Omental fat pad (tissue), 4 donors: ENCODE results near the gene SESTD1. TPM values are rescaled to one million over a fixed set of nuclear protein-coding genes. Genes with fewer than 3 reads are reported as not detected.
"Not testable (repeated sequence)": the region's sequence is repeated elsewhere in the genome, so short reads cannot be mapped to it uniquely, and the experiment has no call there.

Experiments used
- ATAC-seq: fragments of 150-250 bp; one replicate; pipeline ENCODE4 v1.9.1; 2016; ENCODE audit warnings: mild to moderate bottlenecking, moderate library complexity; ENCODE audit not compliant: low FRiP score
- DNase-seq: peaks from one replicate; pipeline ENCODE4 v3.0.0-alpha.2; 2019; ENCODE audit warnings: low spot score
- total RNA-seq, 4 donors: library from RNA; depleted of rRNA; stranded (reverse); fragments of >200 nt; gene quantifications; one replicate each; pipeline ENCODE4 v1.1.0, GENCODE V29; 2016
- TF ChIP-seq, protein P1 (sequence below), 3 donors: fragments of 450-650 bp; IDR thresholded peaks; one replicate each; pipeline ENCODE4 v1.5.1; 2016 to 2017; ENCODE audit warnings: antibody characterized with exemption in 3 of 3, mild to moderate bottlenecking in 3 of 3, moderate library complexity in 2 of 3

Gene SESTD1
- total RNA-seq, 4 donors from 2014 or later = 47.0 to 80.9 (median 56.8) TPM

DNA sequence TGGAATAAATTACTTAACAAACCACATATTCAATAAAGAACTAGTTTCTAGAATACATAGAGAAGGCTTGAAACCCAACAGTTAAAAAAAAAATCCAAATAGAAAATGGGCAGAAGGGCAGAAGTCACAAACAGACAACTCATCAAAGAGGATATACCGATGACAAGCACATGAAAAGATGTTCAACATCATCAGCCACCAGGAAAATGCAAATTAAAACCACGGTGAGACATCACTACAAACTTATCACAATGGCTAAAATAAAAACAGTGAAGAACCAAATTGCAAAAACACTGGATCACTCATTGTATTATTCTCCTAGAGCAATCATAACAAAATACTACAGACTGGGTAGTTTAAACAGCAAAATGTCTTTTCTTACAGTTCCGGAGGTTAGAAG is 14.5 kb downstream of the SESTD1 start:
- DNase-seq (no peak), ATAC-seq (no peak)
- TF ChIP-seq, protein P1, sequence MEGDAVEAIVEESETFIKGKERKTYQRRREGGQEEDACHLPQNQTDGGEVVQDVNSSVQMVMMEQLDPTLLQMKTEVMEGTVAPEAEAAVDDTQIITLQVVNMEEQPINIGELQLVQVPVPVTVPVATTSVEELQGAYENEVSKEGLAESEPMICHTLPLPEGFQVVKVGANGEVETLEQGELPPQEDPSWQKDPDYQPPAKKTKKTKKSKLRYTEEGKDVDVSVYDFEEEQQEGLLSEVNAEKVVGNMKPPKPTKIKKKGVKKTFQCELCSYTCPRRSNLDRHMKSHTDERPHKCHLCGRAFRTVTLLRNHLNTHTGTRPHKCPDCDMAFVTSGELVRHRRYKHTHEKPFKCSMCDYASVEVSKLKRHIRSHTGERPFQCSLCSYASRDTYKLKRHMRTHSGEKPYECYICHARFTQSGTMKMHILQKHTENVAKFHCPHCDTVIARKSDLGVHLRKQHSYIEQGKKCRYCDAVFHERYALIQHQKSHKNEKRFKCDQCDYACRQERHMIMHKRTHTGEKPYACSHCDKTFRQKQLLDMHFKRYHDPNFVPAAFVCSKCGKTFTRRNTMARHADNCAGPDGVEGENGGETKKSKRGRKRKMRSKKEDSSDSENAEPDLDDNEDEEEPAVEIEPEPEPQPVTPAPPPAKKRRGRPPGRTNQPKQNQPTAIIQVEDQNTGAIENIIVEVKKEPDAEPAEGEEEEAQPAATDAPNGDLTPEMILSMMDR (IDR thresholded peaks at IDR 0.05) = no peak

DNA sequence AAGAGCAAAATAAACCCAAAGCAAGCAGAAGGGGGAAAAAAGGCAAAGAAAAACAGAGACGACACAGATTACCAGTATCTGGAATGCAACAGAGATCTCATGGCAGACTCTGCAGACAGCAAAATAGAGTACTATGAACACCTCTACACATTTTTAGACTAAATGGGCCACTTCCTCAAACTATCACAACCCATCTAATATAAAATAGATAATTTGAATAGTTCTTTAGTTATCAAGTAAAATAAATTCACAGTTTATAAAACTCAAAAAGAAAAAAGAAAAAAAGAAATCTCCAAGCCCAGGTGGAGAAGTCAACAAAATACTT is 16.6 kb downstream of the SESTD1 start:
- DNase-seq (no peak), ATAC-seq (no peak)
- TF ChIP-seq, protein P1 (IDR thresholded peaks at IDR 0.05) = no peak

DNA sequence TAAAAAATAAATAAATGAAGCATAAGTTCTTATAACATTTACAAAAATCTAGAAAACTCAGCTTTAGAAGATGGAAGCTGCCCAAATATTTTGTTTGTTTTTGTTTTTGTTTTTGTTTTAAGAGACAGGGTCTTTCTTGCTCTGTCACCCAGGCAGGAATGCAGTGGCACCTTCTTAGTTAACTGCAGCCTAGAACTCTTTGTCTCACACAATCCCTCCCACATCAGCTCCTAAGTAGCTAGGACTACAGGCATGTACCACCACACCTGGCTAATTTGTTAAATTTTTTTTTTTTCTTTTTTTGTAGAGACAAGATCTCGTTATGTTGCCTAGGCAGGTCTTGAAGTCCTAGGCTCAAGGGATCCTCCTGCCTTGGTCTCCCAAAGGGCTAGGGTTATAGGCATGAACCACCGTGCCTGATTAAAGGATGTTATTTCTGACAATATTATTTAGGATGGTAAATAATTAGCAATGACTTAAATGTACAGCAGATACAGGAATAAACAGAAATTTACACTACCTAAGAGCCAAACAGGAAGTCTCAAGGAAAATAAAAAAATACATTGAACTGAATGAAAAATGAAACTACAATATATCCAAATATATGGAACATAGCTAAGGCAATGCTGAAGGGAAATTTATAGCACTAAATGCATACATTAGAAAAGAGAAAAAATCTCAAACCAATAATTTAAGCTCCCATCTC is 17.2 kb downstream of the SESTD1 start:
- ATAC-seq (no peak), DNase-seq (no peak)
- TF ChIP-seq, protein P1 (IDR thresholded peaks at IDR 0.05) = no peak

DNA sequence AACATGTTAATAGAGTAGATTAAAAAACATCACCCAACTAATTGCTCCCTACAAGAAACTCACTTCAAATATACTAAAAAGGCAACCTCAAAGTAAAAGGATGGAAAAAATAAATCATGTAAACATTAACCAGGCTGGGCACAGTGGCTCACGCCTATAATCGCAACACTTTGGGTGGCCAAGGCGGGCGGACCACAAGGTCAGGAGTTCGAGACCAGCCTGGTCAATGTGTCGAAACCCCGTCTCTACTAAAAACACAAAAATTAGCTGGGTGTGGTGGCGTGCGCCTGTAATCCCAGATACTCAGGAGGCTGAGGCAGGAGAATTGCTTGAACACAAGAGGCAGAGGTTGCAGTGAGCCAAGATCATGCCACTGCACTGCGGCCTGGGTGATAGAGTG is 18.8 kb downstream of the SESTD1 start:
- ATAC-seq, DNase-seq: not testable (repeated sequence)

DNA sequence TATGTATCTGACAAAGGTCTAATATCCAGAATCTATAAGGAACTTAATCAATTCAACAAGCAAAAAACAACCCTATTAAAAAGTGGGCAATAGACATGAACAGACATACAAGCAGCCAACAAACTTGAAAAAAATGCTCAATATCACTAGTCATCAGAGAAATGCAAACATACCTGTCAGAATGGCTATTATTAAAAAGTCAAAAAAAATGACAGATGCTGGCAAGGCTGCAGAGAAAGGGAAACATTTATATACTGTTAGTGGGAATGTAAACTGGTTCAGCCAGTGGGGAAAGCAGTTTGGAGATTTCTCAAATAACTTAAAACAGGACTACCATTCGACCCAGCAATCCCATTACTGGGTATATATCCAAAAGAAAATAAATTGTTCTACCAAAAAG is 21.6 kb downstream of the SESTD1 start:
- no peak for ATAC-seq

DNA sequence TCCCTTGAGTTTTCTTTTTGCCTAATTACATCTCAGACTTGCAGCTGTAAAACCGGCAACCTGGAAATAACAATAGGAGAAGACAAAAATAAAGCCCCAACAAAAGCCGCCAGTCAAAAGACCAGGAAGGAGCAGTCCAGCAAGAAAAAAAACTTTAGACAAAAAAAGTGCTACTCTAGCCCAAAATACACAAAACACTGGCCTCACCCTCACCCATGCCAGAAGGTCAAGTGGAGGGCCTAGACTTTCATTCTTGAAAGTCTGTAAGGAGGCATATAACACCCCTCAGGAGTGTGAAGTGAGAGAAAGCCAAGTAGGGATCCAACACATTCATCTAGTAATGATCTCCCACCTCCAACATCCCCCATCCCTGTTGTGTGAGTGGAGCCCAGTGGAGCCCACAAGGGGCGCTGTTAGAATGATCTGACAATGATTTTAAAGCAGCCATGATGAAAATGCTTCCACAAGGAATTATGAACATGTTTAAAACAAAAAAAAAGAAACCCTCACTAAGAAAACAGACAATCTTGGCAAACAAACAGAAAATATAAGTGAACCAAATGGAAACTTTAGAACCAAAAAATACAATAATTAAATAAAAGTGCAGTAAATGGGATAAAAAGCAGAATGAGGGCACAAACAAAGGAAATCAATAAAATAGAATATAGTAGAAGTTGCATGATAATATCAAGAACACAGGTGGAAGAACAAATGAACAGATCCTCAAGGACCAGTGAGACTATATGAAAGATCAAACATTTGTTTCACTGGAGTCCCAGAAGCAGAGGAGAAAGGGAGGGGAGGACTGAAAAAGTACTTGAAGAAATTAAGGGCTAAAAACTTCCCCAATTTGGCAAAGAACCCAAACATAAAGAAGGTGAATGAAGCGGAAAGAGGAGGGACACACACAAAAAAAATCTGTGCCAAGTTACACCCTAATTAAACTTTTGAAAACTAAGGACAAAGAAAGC is 23.9 kb downstream of the SESTD1 start:
- TF ChIP-seq, protein P1 (IDR thresholded peaks at IDR 0.05) = no peak
- DNase-seq (no peak), ATAC-seq (no peak)

More for the DNA sequence above, 21.6 kb downstream of the SESTD1 start:
- TF ChIP-seq, protein P1 (IDR thresholded peaks at IDR 0.05) = no peak
- no peak for DNase-seq

DNA sequence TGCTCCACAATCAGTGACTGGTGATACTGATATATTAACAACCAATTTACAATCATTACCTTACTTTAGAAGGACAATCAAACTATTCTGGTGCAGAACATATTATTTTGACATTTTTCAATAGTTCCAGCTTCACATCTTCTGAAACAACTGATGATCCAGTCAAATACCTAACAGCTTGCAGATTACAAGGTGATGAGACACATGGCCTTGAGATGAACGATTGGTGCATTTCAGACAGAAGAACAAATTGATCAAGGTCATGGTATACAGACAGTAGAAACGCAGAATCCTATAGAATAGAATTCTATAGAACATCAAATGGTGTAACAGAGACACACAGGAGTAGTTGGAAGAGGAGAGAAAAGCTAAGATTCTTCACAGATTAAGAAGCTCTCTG is 24.8 kb downstream of the SESTD1 start:
- DNase-seq = no peak
- ATAC-seq = no peak

More for the DNA sequence above, 24.8 kb downstream of the SESTD1 start:
- TF ChIP-seq, protein P1 (IDR thresholded peaks at IDR 0.05) = no peak
